T-cell (primary cell): ENCODE data around the gene CDHR2. TPM values are rescaled to one million over a fixed set of nuclear protein-coding genes. Genes with fewer than 3 reads are reported as not detected.

Source experiments
- ATAC-seq, 4 experiments: fragments of 200-7000 bp in 3 of 4; fragments of 150-1000 bp in 1 of 4; cut with Tn5 transposase; replicated peaks in 1 of 4; 1 replicate in 3 of 4; 2 replicates in 1 of 4; pipeline ENCODE4 v1.10.0; 2021; ENCODE audit warnings: moderate library complexity in 3 of 4, mild to moderate bottlenecking in 2 of 4, moderate number of reproducible peaks in 1 of 4
- CTCF ChIA-PET, 2 donors: fragments of 300-600 bp; sonication (Branson Sonifier 250); formaldehyde crosslinking; loops; one replicate each; lab custom pipeline; 2022; ENCODE audit warnings: antibody characterized with exemption in 2 of 2; lab: Charles Lee
- POLR2A ChIA-PET, 2 donors: fragments of 300-600 bp; sonication (Branson Sonifier 250); formaldehyde crosslinking; loops; one replicate each; lab custom pipeline; 2022; ENCODE audit warnings: antibody characterized with exemption in 2 of 2; lab: Charles Lee
- DNase-seq, 35 experiments: peaks; one replicate each; pipeline versions ENCODE4 v3.0.0 to v3.0.0-alpha.2; 2013 to 2023
- H3K27ac ChIP-seq: one replicate; pipeline ENCODE4 v1.5.1; 2013; ENCODE audit warnings: low read length
- H3K27me3 ChIP-seq, 2 experiments: replicated peaks in 1 of 2; 1 replicate in 1 of 2; 2 replicates in 1 of 2; pipeline versions ENCODE4 v1.6.1 to v1.7.0; 2013; ENCODE audit warnings: low read length in 1 of 2, mixed read lengths in 1 of 2; ENCODE audit not compliant: control insufficient read depth in 2 of 2, insufficient read depth in 2 of 2; ENCODE audit errors: extremely low read depth in 1 of 2
- H3K36me3 ChIP-seq, 2 donors: 1 replicate in 1 of 2; 2 replicates in 1 of 2; pipeline versions ENCODE4 v1.6.1 to v1.7.0; 2013; ENCODE audit warnings: low read length in 1 of 2; ENCODE audit not compliant: control insufficient read depth in 2 of 2, insufficient read depth in 1 of 2; ENCODE audit errors: extremely low read depth in 1 of 2
- H3K4me1 ChIP-seq, 2 experiments: 1 replicate in 1 of 2; 2 replicates in 1 of 2; pipeline versions ENCODE4 v1.6.1 to v1.7.0; 2013; ENCODE audit warnings: low read length in 2 of 2, mixed read lengths in 1 of 2; ENCODE audit not compliant: insufficient read depth in 2 of 2, control insufficient read depth in 1 of 2; ENCODE audit errors: extremely low read depth in 1 of 2
- H3K4me3 ChIP-seq, 2 donors: 1 replicate in 1 of 2; 2 replicates in 1 of 2; pipeline versions ENCODE4 v1.5.1 to v1.7.0; 2013; ENCODE audit warnings: mild to moderate bottlenecking in 2 of 2, low read length in 1 of 2, moderate library complexity in 1 of 2; ENCODE audit not compliant: control insufficient read depth in 1 of 2; ENCODE audit errors: extremely low read depth in 1 of 2
- H3K9me3 ChIP-seq: 2 replicates; pipeline ENCODE4 v1.7.0; 2013
- H3K27ac Mint-ChIP-seq, 2 donors: one replicate each; pipeline ENCODE4 v1.8.0; 2020 to 2021; ENCODE audit warnings: mild to moderate bottlenecking in 2 of 2, mixed read lengths in 2 of 2
- H3K27me3 Mint-ChIP-seq, 2 donors: one replicate each; pipeline ENCODE4 v1.8.0; 2021 to 2022; ENCODE audit warnings: mixed read lengths in 2 of 2
- H3K36me3 Mint-ChIP-seq: one replicate; pipeline ENCODE4 v1.8.0; 2021; ENCODE audit warnings: mixed read lengths
- H3K4me1 Mint-ChIP-seq, 3 donors: one replicate each; pipeline ENCODE4 v1.8.0; 2020 to 2022; ENCODE audit warnings: mixed read lengths in 3 of 3, mild to moderate bottlenecking in 1 of 3
- H3K4me3 Mint-ChIP-seq, 3 donors: one replicate each; pipeline ENCODE4 v1.8.0; 2020 to 2022; ENCODE audit warnings: mild to moderate bottlenecking in 3 of 3, mixed read lengths in 3 of 3, moderate library complexity in 3 of 3
- H3K9me3 Mint-ChIP-seq, 3 donors: one replicate each; pipeline ENCODE4 v1.8.0; 2020 to 2022; ENCODE audit warnings: mixed read lengths in 3 of 3
- WGBS: methylation state at CpG from one replicate; pipeline ENCODE4 v1.1.5; 2013; ENCODE audit warnings: missing lambda C conversion rate; ENCODE audit not compliant: insufficient coverage; 5-methylcytosine and 5-hydroxymethylcytosine counted together
- total RNA-seq, 35 experiments: library from RNA in 6 of 35; stranded (reverse) in 6 of 35; fragments of 120-200 nt in 1 of 35; gene quantifications; one replicate each; pipeline versions ENCODE4 v1.2.1 to v1.2.4 and lab custom pipeline; 2013 to 2026

CDHR2 gene
- total RNA-seq, 5 donors from 2014 or later (not counting 1 experiment from before 2014, with no cell fraction given) = 1.6 to 3.1 (median 2.8) TPM

DNA sequence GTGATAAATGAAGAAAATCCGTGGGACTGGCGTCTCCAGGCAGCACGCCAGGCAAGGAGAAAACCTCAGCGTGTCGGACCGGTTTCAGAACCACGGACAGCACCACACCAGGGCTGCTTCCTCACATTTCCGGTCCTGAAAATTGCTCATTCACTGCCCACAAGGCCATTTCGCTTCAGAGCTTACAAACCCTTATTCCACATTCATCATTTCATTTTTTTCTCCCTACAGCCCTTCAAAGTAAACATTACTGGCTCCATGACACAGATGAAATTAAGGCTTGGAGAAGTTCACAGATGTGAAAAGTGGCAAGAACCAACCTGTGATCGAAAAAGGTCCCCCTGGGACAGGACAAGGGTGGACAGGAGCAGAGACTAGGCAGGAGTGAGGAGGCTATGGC is 62.3 kb downstream of the CDHR2 start:
- peak overlapping the region; percentile 22 to 32 (median 31) for H3K4me3 Mint-ChIP-seq
- H3K27me3 ChIP-seq = peaks cover 0 to 50% of the 10 kb centered on the region in 2 experiments
- no peaks in the 10 kb centered on the region for H3K9me3 ChIP-seq
- H3K4me1 Mint-ChIP-seq = peaks cover 8 to 12% (median 11%) of the 10 kb centered on the region in 3 donors
- H3K4me3 ChIP-seq = no peak overlapping the region
- H3K27me3 Mint-ChIP-seq = peaks cover 35 to 38% of the 10 kb centered on the region in 2 donors
- CTCF ChIA-PET = no interaction called here
- peaks cover 0 to 17% of the 10 kb centered on the region in 2 experiments for H3K4me1 ChIP-seq
- no peaks in the 10 kb centered on the region for H3K36me3 ChIP-seq
- no peak overlapping the region for H3K27ac ChIP-seq
- POLR2A ChIA-PET = interaction anchor here (0.6 to 0.7 kb wide), 2 partner anchors 135 to 193 kb away, joined by 3 read pairs; no protein-coding TSS in a partner anchor
- peak overlapping the region; percentile 44 to 63 for H3K27ac Mint-ChIP-seq
- no peaks in the 10 kb centered on the region for H3K9me3 Mint-ChIP-seq
- H3K36me3 Mint-ChIP-seq = no peaks in the 10 kb centered on the region
- 21% methylated on average over 5 of the region's 10 CpGs for WGBS
- DNase-seq (peak in 29 of 35 experiments; percentile 13 to 76 (median 41)), ATAC-seq (no peak)

DNA sequence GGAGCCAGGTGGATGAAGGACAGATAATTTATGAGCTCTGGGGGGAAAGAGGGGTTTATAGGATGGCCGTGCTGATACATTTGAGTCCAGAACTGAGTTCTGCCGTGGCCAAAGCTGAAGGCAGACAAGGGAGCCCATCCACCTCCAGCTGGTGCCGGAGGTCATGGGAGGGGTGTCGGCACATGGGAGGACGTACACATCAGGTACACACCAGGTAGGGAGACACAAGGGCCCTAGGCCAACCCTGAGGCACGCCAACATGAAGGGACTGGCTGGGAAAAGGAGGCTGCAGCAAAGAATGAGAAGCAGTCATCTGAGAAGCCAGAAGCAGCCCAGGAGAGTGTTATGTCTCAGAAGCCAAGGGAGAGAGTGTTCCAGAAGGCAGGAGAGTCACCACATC is 62.9 kb downstream of the CDHR2 start:
- Mint-ChIP-seq H3K9me3 (no peaks in the 10 kb centered on the region), H3K27me3 (peaks cover 40 to 43% of the 10 kb centered on the region in 2 donors), H3K4me1 (peaks cover 8 to 12% (median 11%) of the 10 kb centered on the region in 3 donors), H3K4me3 (peak overlapping the region in 2 of 3 donors; percentile 22 to 31), H3K27ac (peak overlapping the region; percentile 19 to 63), H3K36me3 (no peaks in the 10 kb centered on the region)
- no peak for ATAC-seq
- no peaks in the 10 kb centered on the region for H3K9me3 ChIP-seq
- H3K27me3 ChIP-seq = peaks cover 0 to 55% of the 10 kb centered on the region in 2 experiments
- peaks cover 0 to 17% of the 10 kb centered on the region in 2 experiments for H3K4me1 ChIP-seq
- DNase-seq = no peak
- 98% methylated on average over 6 of the region's 6 CpGs for WGBS
- POLR2A ChIA-PET = no interaction called here
- H3K27ac ChIP-seq = no peak overlapping the region
- H3K36me3 ChIP-seq = no peaks in the 10 kb centered on the region
- CTCF ChIA-PET = interaction anchor here in 1 of 2 donors (0.6 kb wide), 2 partner anchors 22 to 888 kb away, joined by 3 to 4 read pairs; no protein-coding TSS in a partner anchor
- no peak overlapping the region for H3K4me3 ChIP-seq

DNA sequence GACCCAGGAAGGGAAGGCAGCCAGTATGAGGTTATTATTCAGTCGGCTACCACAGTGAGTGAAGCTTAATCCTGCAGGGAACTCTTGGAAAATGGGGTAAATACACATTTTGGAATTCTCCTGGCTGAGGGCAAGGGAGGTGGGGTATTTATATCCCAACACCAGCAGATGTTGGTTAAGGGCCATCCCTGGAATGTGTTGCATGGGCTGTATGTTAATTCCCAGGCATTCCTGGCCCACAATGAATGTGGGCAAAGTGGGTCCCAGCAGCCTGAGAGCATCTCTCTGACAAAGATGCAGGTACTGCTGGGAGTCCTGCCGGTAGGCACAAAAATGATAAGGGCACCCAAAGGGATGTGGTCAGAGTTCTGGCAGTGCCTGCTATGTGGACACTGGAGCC is 63.7 kb downstream of the CDHR2 start:
- no peaks in the 10 kb centered on the region for H3K36me3 ChIP-seq
- ChIA-PET CTCF (interaction anchor here (0.6 kb wide), 2 partner anchors 23 to 146 kb away, joined by 4 read pairs; no protein-coding TSS in a partner anchor), POLR2A (no interaction called here)
- no peaks in the 10 kb centered on the region for H3K9me3 Mint-ChIP-seq
- DNase-seq (no peak), ATAC-seq (no peak)
- no peaks in the 10 kb centered on the region for H3K36me3 Mint-ChIP-seq
- H3K27me3 ChIP-seq = peaks cover 0 to 64% of the 10 kb centered on the region in 2 experiments
- H3K9me3 ChIP-seq = no peaks in the 10 kb centered on the region
- H3K4me3 ChIP-seq = no peak overlapping the region
- H3K27me3 Mint-ChIP-seq = peaks cover 48 to 52% of the 10 kb centered on the region in 2 donors
- H3K4me1 Mint-ChIP-seq = peaks cover 8 to 12% (median 11%) of the 10 kb centered on the region in 3 donors
- peaks cover 0 to 17% of the 10 kb centered on the region in 2 experiments for H3K4me1 ChIP-seq
- H3K4me3 Mint-ChIP-seq = no peak overlapping the region
- no peak overlapping the region for H3K27ac ChIP-seq
- H3K27ac Mint-ChIP-seq = no peak overlapping the region
- 63% methylated on average over 2 of the region's 2 CpGs for WGBS

DNA sequence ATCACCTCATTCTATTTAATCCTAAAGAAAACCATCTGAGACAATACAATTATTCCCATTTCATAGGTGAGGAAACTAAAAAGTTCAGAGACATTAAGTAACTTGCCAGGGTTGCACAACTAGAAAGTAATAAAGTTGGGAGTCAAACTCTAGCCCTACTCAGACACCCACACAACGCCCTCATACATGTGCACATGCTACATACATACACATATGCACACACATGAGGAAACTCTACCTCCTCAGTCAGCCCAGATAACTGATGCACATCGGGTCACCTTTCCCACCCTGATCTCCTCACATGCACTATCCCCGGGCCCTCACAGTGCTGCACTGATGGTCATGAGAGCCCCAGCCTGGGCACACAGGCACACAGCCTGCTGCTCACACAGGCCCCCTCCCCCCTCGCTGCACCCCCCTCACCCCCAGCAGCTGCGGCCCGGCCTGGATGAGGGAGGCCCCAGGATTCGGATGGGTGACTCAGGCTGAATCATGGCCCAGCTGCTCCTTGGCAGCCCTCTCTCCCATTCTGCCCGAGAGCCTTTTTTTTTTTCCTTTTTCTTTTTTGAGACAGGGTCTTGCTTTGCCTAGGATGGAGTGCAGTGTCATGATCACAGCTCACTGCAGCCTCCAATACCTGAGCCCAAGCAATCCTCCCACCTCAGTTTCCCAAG is 65.8 kb downstream of the CDHR2 start:
- CTCF ChIA-PET = no interaction called here
- Histone ChIP-seq H3K4me1 (peaks cover 0 to 23% of the 10 kb centered on the region in 2 experiments), H3K4me3 (no peak overlapping the region), H3K9me3 (no peaks in the 10 kb centered on the region), H3K36me3 (no peaks in the 10 kb centered on the region), H3K27ac (no peak overlapping the region), H3K27me3 (peaks cover 2 to 71% of the 10 kb centered on the region in 2 experiments)
- WGBS = 66% methylated on average over 3 of the region's 8 CpGs
- Mint-ChIP-seq H3K27ac (no peak overlapping the region), H3K4me3 (no peak overlapping the region), H3K27me3 (peaks cover 54 to 64% of the 10 kb centered on the region in 2 donors), H3K36me3 (no peaks in the 10 kb centered on the region), H3K9me3 (no peaks in the 10 kb centered on the region), H3K4me1 (peaks cover 0 to 18% (median 16%) of the 10 kb centered on the region in 3 donors)
- ATAC-seq (no peak), DNase-seq (no peak)
- POLR2A ChIA-PET = no interaction called here

DNA sequence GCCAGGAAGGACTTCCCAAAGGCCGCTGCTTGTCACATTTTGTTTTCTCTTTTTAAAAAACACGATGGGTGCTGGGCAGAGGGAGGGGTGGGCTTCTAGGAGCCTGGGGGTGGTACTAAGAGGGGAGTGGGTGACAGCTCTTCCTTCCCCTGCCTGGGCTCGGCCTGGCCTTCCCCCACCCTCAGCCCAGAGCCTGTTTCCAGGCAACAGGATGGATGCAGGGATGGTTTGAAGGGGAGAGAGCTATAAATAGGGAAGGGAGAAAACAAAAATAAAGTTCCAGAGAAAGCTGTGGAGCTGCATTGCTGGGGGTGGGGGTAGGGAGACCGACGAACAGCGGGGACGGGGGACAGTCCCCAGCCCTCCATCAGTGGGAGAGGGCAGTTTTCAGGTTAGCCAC is 67.4 kb downstream of the CDHR2 start:
- DNase-seq = no peak
- ATAC-seq = no peak
- Mint-ChIP-seq H3K4me3 (no peak overlapping the region), H3K4me1 (peaks cover 7 to 20% (median 19%) of the 10 kb centered on the region in 3 donors), H3K27ac (no peak overlapping the region), H3K27me3 (peaks cover 58 to 76% of the 10 kb centered on the region in 2 donors), H3K9me3 (no peaks in the 10 kb centered on the region), H3K36me3 (peaks cover 3% of the 10 kb centered on the region)
- Histone ChIP-seq H3K4me3 (no peak overlapping the region), H3K4me1 (peaks cover 0 to 26% of the 10 kb centered on the region in 2 experiments), H3K9me3 (no peaks in the 10 kb centered on the region), H3K36me3 (no peaks in the 10 kb centered on the region), H3K27me3 (peaks cover 2 to 80% of the 10 kb centered on the region in 2 experiments), H3K27ac (no peak overlapping the region)
- CTCF ChIA-PET = interaction anchor here in 1 of 2 donors (0.5 to 0.6 kb wide), 2 partner anchors 44 to 199 kb away, joined by 3 to 6 read pairs; no protein-coding TSS in a partner anchor
- POLR2A ChIA-PET = interaction anchor here in 1 of 2 donors (0.6 kb wide), 1 partner anchor 175 kb away, joined by 5 read pairs; no protein-coding TSS in a partner anchor
- 53% methylated on average over 3 of the region's 7 CpGs for WGBS

DNA sequence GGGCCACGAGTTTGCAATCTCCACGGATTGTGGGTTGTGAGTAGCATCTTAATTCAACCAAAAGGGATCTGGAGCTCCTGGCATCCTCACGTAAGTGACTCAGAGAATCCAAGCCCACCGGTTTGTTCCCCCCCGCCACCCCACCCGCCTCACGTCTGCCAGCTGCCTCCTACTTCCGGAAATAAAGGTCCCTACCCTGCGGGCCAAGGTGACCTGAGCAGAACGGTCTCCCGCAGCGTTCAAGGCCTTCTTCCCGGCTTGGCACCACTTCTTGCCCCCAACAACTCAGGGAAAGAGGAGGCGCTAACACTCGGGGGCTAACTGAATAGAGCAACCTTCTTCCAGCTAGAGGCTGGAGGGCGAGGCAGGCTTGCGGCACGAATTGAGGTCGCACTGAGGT is 69.6 kb downstream of the CDHR2 start:
- peaks cover 2 to 83% of the 10 kb centered on the region in 2 experiments for H3K27me3 ChIP-seq
- Mint-ChIP-seq H3K4me3 (peak overlapping the region in 2 of 3 donors; percentile 31 to 84), H3K9me3 (no peaks in the 10 kb centered on the region), H3K36me3 (peaks cover 3% of the 10 kb centered on the region), H3K4me1 (peaks cover 7 to 20% (median 19%) of the 10 kb centered on the region in 3 donors), H3K27ac (no peak overlapping the region), H3K27me3 (peaks cover 53 to 70% of the 10 kb centered on the region in 2 donors)
- ChIA-PET CTCF (interaction anchor here in 1 of 2 donors (0.6 kb wide), 2 partner anchors 11 to 960 kb away, joined by 4 read pairs; no protein-coding TSS in a partner anchor), POLR2A (no interaction called here)
- peaks cover 0 to 26% of the 10 kb centered on the region in 2 experiments for H3K4me1 ChIP-seq
- H3K27ac ChIP-seq = no peak overlapping the region
- no peaks in the 10 kb centered on the region for H3K9me3 ChIP-seq
- no peaks in the 10 kb centered on the region for H3K36me3 ChIP-seq
- H3K4me3 ChIP-seq = no peak overlapping the region
- ATAC-seq (no peak), DNase-seq (no peak)
- 42% methylated on average over 17 of the region's 19 CpGs for WGBS
